ENCODE data around the gene SHC3. TPM values are rescaled to one million over a fixed set of nuclear protein-coding genes. Genes with fewer than 3 reads are reported as not detected.

SHC3 gene
- total and polyA plus RNA-seq, 12 donors: 5.6 to 56.7 (median 20.9) TPM

DNA sequence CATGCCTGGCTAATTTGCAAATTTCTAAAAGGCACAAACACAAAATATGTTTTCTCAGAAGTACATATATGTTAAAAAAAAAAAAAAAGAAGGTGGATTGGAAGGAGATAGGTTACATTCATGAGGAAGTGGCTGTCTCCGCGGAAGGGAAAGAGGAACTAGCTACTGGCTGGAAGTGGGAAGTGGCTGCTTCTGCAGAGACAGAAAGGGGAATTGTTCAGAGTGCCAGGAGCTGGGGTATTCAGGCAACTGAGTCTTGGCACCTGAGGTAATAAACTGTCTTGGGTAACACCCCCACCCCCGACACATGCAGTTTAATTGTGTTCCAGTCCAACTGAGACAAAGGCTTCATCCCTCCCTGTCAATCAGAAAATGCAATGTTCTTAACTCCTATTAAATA is 141.7 kb downstream of the SHC3 start:
- 66 to 87% (median 78%) methylated on average over 3 of the region's 3 CpGs for WGBS, 4 donors
- no peaks in the 10 kb centered on the region for H3K27me3 ChIP-seq
- peak overlapping the region in 3 of 5 donors; percentile 53 to 76 (median 72) for H3K27ac ChIP-seq
- H3K4me3 ChIP-seq: no peak overlapping the region
- H3K4me1 ChIP-seq (replicated peaks in 1 of 2): peaks cover 23 to 29% of the 10 kb centered on the region in 2 donors
- peak in 3 of 7 donors; percentile 46 to 59 (median 52) for DNase-seq
- intact Hi-C loops (cut with DNase I): no loop called here
- TF ChIP-seq POLR2A (IDR thresholded peaks at IDR 0.05): no peak
- TF ChIP-seq, protein P1, sequence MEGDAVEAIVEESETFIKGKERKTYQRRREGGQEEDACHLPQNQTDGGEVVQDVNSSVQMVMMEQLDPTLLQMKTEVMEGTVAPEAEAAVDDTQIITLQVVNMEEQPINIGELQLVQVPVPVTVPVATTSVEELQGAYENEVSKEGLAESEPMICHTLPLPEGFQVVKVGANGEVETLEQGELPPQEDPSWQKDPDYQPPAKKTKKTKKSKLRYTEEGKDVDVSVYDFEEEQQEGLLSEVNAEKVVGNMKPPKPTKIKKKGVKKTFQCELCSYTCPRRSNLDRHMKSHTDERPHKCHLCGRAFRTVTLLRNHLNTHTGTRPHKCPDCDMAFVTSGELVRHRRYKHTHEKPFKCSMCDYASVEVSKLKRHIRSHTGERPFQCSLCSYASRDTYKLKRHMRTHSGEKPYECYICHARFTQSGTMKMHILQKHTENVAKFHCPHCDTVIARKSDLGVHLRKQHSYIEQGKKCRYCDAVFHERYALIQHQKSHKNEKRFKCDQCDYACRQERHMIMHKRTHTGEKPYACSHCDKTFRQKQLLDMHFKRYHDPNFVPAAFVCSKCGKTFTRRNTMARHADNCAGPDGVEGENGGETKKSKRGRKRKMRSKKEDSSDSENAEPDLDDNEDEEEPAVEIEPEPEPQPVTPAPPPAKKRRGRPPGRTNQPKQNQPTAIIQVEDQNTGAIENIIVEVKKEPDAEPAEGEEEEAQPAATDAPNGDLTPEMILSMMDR (IDR thresholded peaks at IDR 0.05): no peak
- H3K36me3 ChIP-seq (replicated peaks in 1 of 2): no peaks in the 10 kb centered on the region
- H3K9me3 ChIP-seq (replicated peaks in 1 of 3): no peaks in the 10 kb centered on the region

DNA sequence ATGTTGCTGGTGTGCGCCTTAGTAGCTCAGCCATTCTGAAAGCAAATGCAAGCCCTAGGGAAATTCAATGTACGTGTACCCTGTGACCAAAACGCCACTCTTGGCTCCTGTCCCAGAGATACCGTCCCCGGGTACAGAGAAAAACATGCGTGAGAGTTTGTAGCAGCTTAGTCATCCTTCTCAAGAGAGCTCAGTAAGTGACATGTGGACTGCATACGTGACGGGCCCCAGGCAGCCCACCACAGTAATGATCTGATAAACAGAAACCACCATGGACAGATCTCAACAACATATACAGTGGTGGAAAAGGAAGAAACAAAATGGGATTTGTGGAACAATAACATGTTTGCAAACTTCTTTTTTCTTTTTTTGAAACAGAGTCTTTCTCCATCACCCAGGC is 142.2 kb downstream of the SHC3 start:
- TF ChIP-seq, protein P1 (IDR thresholded peaks at IDR 0.05): no peak
- TF ChIP-seq POLR2A (IDR thresholded peaks at IDR 0.05): peak in 1 of 2 donors; percentile 15
- DNase-seq: peak in 5 of 7 donors; percentile 54 to 79 (median 70)
- Histone ChIP-seq H3K4me1 (replicated peaks in 1 of 2) (peaks cover 23 to 29% of the 10 kb centered on the region in 2 donors), H3K27ac (peak overlapping the region in 3 of 5 donors; percentile 27 to 76 (median 72)), H3K27me3 (no peaks in the 10 kb centered on the region), H3K36me3 (replicated peaks in 1 of 2) (no peaks in the 10 kb centered on the region), H3K4me3 (peak overlapping the region in 1 of 4 donors; percentile 18), H3K9me3 (replicated peaks in 1 of 3) (no peaks in the 10 kb centered on the region)
- WGBS, 4 donors: 51 to 61% (median 52%) methylated on average over 7 to 8 of the region's 8 CpGs
- intact Hi-C loops (cut with DNase I): no loop called here

DNA sequence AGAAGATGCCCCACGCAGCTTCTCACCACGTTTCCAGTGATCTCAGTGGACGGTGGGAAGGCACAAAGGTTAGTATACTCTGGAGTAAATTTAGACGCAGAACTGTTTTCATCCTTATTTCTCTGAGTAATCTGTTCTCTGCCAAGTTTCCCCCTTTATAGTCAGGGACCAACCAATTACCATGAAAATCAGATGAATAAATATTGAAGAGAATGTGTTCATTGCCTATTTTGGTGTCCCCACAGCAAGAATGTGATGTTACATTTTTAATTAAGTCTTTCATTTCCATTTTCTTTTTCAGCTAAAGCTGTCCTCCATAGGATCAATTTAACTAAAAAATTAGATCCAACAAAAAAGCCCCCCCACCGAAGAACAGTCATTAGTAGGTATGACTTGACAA is 146.0 kb downstream of the SHC3 start:
- Histone ChIP-seq H3K4me1 (replicated peaks in 1 of 2) (peaks cover 12 to 15% of the 10 kb centered on the region in 2 donors), H3K27ac (no peak overlapping the region), H3K9me3 (replicated peaks in 1 of 3) (peaks cover 0 to 13% (median 0%) of the 10 kb centered on the region in 3 donors), H3K4me3 (no peak overlapping the region), H3K27me3 (no peaks in the 10 kb centered on the region), H3K36me3 (replicated peaks in 1 of 2) (no peaks in the 10 kb centered on the region)
- TF ChIP-seq, protein P1 (IDR thresholded peaks at IDR 0.05): no peak
- no peak for TF ChIP-seq POLR2A (IDR thresholded peaks at IDR 0.05)
- intact Hi-C loops (cut with DNase I): no loop called here
- 83 to 93% (median 89%) methylated on average over 5 of the region's 5 CpGs for WGBS, 4 donors
- DNase-seq: no peak

DNA sequence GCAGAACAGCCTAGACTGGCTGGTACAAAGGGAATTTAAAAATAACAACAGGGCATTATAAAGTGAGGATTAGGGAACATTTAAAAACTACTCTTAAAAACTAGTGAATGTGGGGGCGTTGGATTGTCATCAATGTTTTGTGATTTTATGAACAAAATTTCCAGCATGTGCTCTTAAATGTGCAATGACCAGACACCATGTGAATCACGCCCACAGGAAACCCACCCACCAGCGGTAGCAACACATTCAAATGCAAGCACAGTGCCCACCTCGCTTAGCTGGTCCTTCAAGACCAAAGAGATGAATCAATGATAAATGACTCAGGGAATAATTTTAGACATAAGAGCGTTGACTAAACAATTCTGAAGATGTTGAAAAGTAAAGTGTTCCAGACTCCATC is 146.4 kb downstream of the SHC3 start:
- Histone ChIP-seq H3K9me3 (replicated peaks in 1 of 3) (peaks cover 0 to 13% (median 0%) of the 10 kb centered on the region in 3 donors), H3K27me3 (no peaks in the 10 kb centered on the region), H3K4me3 (no peak overlapping the region), H3K4me1 (replicated peaks in 1 of 2) (peaks cover 7 to 10% of the 10 kb centered on the region in 2 donors), H3K36me3 (replicated peaks in 1 of 2) (no peaks in the 10 kb centered on the region), H3K27ac (no peak overlapping the region)
- DNase-seq: no peak
- intact Hi-C loops (cut with DNase I): no loop called here
- TF ChIP-seq, protein P1 (IDR thresholded peaks at IDR 0.05): no peak
- TF ChIP-seq POLR2A (IDR thresholded peaks at IDR 0.05): no peak
- WGBS, 4 donors: 88 to 94% (median 91%) methylated on average over 5 of the region's 5 CpGs
